Keratinocyte (primary cell): Measurements from ENCODE around the gene GNS. TPM values are rescaled to one million over a fixed set of nuclear protein-coding genes. Genes with fewer than 3 reads are reported as not detected.

Source experiments
- DNase-seq: peaks from one replicate; pipeline ENCODE4 v3.0.0-alpha.2; 2011; ENCODE audit warnings: low read depth, missing footprints, low spot score
- FAIRE-seq: peaks from 2 replicates; lab custom pipeline; 2011; peaks lifted over from hg19 to GRCh38; lab: Jason Lieb, UNC
- H2AFZ ChIP-seq: 2 replicates; pipeline ENCODE4 v1.6.0; 2012; ENCODE audit warnings: low read length, control low read depth, inconsistent platforms; ENCODE audit not compliant: control insufficient read depth
- H3K27ac ChIP-seq: 2 replicates; pipeline ENCODE4 v1.5.1; 2011; ENCODE audit warnings: low read length; ENCODE audit not compliant: control insufficient read depth, insufficient read depth
- H3K27me3 ChIP-seq: 3 replicates; pipeline ENCODE4 v1.6.0; 2011; ENCODE audit warnings: low read length; ENCODE audit not compliant: control insufficient read depth, insufficient read depth; ENCODE audit errors: extremely low read depth
- H3K36me3 ChIP-seq, 2 experiments: 2 replicates in 1 of 2; 3 replicates in 1 of 2; pipeline ENCODE4 v1.5.1; 2011; ENCODE audit warnings: low read length in 2 of 2, mild to moderate bottlenecking in 1 of 2; ENCODE audit not compliant: control insufficient read depth in 2 of 2, insufficient read depth in 2 of 2; ENCODE audit errors: extremely low read depth in 1 of 2
- H3K4me1 ChIP-seq: 3 replicates; pipeline ENCODE4 v1.5.1; 2011; ENCODE audit warnings: low read length; ENCODE audit not compliant: control insufficient read depth, insufficient read depth; ENCODE audit errors: extremely low read depth
- H3K4me2 ChIP-seq: 3 replicates; pipeline ENCODE4 v1.6.0; 2011; ENCODE audit warnings: low read depth, low read length; ENCODE audit not compliant: control insufficient read depth, insufficient read depth; ENCODE audit errors: extremely low read depth
- H3K4me3 ChIP-seq, 3 experiments: fragments of 200-600 bp in 1 of 3; sonication (generic) in 1 of 3; 2 replicates in 2 of 3; 3 replicates in 1 of 3; pipeline ENCODE4 v1.5.1; 2011 to 2016; ENCODE audit warnings: low read length in 3 of 3, mild to moderate bottlenecking in 3 of 3, control low read depth in 2 of 3, inconsistent platforms in 1 of 3, low read depth in 1 of 3, mixed read lengths in 1 of 3, mixed run types in 1 of 3, moderate library complexity in 1 of 3; ENCODE audit not compliant: control insufficient read depth in 2 of 3, insufficient read depth in 2 of 3; ENCODE audit errors: extremely low read depth in 1 of 3
- H3K79me2 ChIP-seq: 2 replicates; pipeline ENCODE4 v1.6.0; 2012; ENCODE audit warnings: low read length; ENCODE audit not compliant: control insufficient read depth, insufficient read depth
- H3K9ac ChIP-seq: 3 replicates; pipeline ENCODE4 v1.6.0; 2011; ENCODE audit warnings: low read length; ENCODE audit not compliant: control insufficient read depth, insufficient read depth; ENCODE audit errors: extremely low read depth
- H3K9me1 ChIP-seq: 3 replicates; pipeline ENCODE4 v1.6.0; 2011; ENCODE audit warnings: low read length; ENCODE audit not compliant: control insufficient read depth, insufficient read depth; ENCODE audit errors: extremely low read depth
- H3K9me3 ChIP-seq: 2 replicates; pipeline ENCODE4 v1.5.1; 2012; ENCODE audit warnings: low read depth, low read length; ENCODE audit not compliant: control insufficient read depth
- H4K20me1 ChIP-seq: 3 replicates; pipeline ENCODE4 v1.6.0; 2011; ENCODE audit warnings: low read length; ENCODE audit not compliant: control insufficient read depth, insufficient read depth; ENCODE audit errors: extremely low read depth
- EZH2 ChIP-seq: IDR thresholded peaks from one replicate; pipeline ENCODE4 v1.6.1; 2012; ENCODE audit warnings: inconsistent platforms, mild to moderate bottlenecking, low read length, moderate library complexity
- dilution Hi-C: fragments of 300-500 bp; cut with MboI; formaldehyde crosslinking; loops from one replicate; pipeline ENCODE4 v1.7.0; 2020; ENCODE audit warnings: low sequenced_read_pairs; ENCODE audit not compliant: extremely low pct_ligation_motif_present
- polyA plus RNA-seq, 5 experiments: library from polyadenylated mRNA; depleted of rRNA in 3 of 5; stranded (reverse) in 3 of 5; stranded (forward) in 1 of 5; unstranded in 1 of 5; fragments of >200 nt; gene quantifications; 1 replicate in 1 of 5; 2 replicates in 3 of 5; 3 replicates in 1 of 5; pipeline versions ENCODE4 v1.2.1 to v1.2.3, GENCODE V29; 2011 to 2012; ENCODE audit warnings: missing spikeins in 2 of 5, low read depth in 1 of 5, low replicate concordance in 1 of 5
- TF ChIP-seq, protein P1 (sequence below), 3 experiments: IDR thresholded peaks in 1 of 3; conservative IDR thresholded peaks in 1 of 3; optimal IDR thresholded peaks in 1 of 3; 2 replicates in 2 of 3; 3 replicates in 1 of 3; pipeline versions ENCODE3 to v1.5.1; 2011; ENCODE audit warnings: low read length in 3 of 3, mild to moderate bottlenecking in 3 of 3, moderate library complexity in 2 of 3, control low read depth in 1 of 3, inconsistent platforms in 1 of 3; ENCODE audit not compliant: insufficient read depth in 2 of 3; ENCODE audit errors: extremely low read depth in 1 of 3

The GNS gene
- polyA plus RNA-seq, 1 donor (not counting 4 experiments of a cell fraction or from before 2014, with no cell fraction given), result 57.8 TPM

DNA sequence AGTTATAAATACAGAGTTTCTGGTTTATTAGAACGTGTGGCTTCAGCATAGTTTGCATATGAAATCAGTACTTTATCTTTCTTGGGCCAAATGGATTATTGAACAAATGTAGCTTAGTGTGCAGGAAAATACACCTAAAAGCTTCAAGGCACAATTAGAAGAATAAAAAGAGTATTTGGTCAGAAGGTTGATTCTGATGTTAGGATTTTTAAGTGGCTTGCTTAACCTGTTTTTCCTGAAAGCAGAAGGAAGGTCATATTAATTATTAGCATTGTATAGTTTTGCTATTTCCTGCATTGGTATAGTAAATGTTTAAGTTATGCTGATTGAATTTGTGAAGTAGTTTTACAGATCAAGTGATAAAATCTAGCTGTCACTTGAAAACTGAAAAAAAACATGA, 31.0 kb upstream of the GNS start:
- no peak for DNase-seq
- dilution Hi-C loops, result no loop called here

DNA sequence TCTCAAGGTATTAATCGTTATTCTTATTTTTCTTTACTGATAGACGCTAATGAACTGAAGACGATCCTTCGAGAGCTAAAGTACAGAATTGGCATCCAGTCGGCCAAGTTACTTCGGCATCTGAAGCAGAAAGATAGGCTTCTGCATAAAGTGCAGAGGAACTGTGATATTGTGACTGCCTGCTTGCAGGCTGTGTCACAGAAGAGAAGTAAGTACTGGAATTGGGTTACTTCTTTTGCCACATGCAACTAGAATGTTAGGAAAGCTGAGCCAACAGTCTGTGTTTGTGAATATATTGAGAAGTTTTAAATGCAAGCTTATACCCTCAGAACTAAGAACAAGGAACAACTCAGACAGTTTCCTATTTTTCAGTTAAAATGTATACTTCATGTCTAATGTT, 26.6 kb upstream of the GNS start:
- dilution Hi-C loops, result no loop called here
- H3K27me3 ChIP-seq, result peaks cover 24% of the 10 kb centered on the region
- no peak overlapping the region for H3K9ac ChIP-seq
- no peak overlapping the region for H3K4me3 ChIP-seq
- peaks cover 4% of the 10 kb centered on the region for H3K4me1 ChIP-seq
- no peaks in the 10 kb centered on the region for H3K9me3 ChIP-seq
- H3K27ac ChIP-seq, result no peak overlapping the region
- no peaks in the 10 kb centered on the region for H3K9me1 ChIP-seq
- H3K79me2 ChIP-seq, result no peaks in the 10 kb centered on the region
- H3K36me3 ChIP-seq, result no peaks in the 10 kb centered on the region
- TF ChIP-seq, protein P1, sequence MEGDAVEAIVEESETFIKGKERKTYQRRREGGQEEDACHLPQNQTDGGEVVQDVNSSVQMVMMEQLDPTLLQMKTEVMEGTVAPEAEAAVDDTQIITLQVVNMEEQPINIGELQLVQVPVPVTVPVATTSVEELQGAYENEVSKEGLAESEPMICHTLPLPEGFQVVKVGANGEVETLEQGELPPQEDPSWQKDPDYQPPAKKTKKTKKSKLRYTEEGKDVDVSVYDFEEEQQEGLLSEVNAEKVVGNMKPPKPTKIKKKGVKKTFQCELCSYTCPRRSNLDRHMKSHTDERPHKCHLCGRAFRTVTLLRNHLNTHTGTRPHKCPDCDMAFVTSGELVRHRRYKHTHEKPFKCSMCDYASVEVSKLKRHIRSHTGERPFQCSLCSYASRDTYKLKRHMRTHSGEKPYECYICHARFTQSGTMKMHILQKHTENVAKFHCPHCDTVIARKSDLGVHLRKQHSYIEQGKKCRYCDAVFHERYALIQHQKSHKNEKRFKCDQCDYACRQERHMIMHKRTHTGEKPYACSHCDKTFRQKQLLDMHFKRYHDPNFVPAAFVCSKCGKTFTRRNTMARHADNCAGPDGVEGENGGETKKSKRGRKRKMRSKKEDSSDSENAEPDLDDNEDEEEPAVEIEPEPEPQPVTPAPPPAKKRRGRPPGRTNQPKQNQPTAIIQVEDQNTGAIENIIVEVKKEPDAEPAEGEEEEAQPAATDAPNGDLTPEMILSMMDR (optimal IDR thresholded peaks at IDR 0.05 in 1 of 3, IDR thresholded peaks at IDR 0.05 in 1 of 3, conservative IDR thresholded peaks at IDR 0.05 in 1 of 3; ENCODE audit: extremely low read depth in 1 of 3, insufficient read depth in 2 of 3, low read length in 3 of 3), result no peak
- TF ChIP-seq EZH2, result no peak
- H4K20me1 ChIP-seq, result no peaks in the 10 kb centered on the region
- DNase-seq, result no peak
- no peak for FAIRE-seq
- H2AFZ ChIP-seq, result no peak overlapping the region
- no peak overlapping the region for H3K4me2 ChIP-seq

More for the DNA sequence above, 31.0 kb upstream of the GNS start:
- peaks cover 4% of the 10 kb centered on the region for H3K27me3 ChIP-seq
- no peaks in the 10 kb centered on the region for H4K20me1 ChIP-seq
- H3K27ac ChIP-seq, result no peak overlapping the region
- H3K9me3 ChIP-seq, result no peaks in the 10 kb centered on the region
- H3K4me3 ChIP-seq, result no peak overlapping the region
- no peaks in the 10 kb centered on the region for H3K36me3 ChIP-seq
- H3K9me1 ChIP-seq, result no peaks in the 10 kb centered on the region
- no peak overlapping the region for H3K9ac ChIP-seq
- H3K4me1 ChIP-seq, result no peaks in the 10 kb centered on the region
- no peak for FAIRE-seq
- H3K4me2 ChIP-seq, result no peak overlapping the region
- H2AFZ ChIP-seq, result no peak overlapping the region
- TF ChIP-seq, protein P1 (optimal IDR thresholded peaks at IDR 0.05 in 1 of 3, IDR thresholded peaks at IDR 0.05 in 1 of 3, conservative IDR thresholded peaks at IDR 0.05 in 1 of 3; ENCODE audit: extremely low read depth in 1 of 3, insufficient read depth in 2 of 3, low read length in 3 of 3), result no peak
- TF ChIP-seq EZH2, result no peak
- no peaks in the 10 kb centered on the region for H3K79me2 ChIP-seq
